ENCODE data around the gene WDHD1. TPM values are rescaled to one million over a fixed set of nuclear protein-coding genes. Genes with fewer than 3 reads are reported as not detected.

Gene WDHD1
- polyA plus RNA-seq, 1 donor (not counting 4 experiments of a cell fraction or from before 2014, with no cell fraction given), result 13.0 TPM

DNA sequence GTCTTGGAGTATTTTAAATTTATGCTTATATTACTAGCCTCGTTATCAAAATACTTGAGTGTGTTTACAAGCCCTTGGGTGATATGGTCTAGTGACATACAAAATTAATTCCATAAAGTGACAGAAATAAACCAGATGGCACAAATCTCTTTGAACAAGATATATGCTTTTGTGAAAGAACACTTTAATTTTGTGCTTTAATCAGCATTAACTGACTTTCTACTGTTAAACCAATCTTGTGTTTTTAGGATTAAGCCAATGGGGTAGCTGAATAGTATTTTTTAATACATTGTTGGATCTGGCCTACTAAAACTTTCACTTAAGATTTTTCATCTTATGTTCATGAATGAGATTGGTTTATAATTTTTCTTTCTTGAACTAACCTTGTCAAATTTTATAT lies 93.9 kb downstream of the WDHD1 start:
- no peak overlapping the region for H3K4me3 ChIP-seq (ENCODE audit: control insufficient read depth in 2 of 3, extremely low read depth in 1 of 3, insufficient read depth in 2 of 3, low read depth in 1 of 3, low read length in 3 of 3)

DNA sequence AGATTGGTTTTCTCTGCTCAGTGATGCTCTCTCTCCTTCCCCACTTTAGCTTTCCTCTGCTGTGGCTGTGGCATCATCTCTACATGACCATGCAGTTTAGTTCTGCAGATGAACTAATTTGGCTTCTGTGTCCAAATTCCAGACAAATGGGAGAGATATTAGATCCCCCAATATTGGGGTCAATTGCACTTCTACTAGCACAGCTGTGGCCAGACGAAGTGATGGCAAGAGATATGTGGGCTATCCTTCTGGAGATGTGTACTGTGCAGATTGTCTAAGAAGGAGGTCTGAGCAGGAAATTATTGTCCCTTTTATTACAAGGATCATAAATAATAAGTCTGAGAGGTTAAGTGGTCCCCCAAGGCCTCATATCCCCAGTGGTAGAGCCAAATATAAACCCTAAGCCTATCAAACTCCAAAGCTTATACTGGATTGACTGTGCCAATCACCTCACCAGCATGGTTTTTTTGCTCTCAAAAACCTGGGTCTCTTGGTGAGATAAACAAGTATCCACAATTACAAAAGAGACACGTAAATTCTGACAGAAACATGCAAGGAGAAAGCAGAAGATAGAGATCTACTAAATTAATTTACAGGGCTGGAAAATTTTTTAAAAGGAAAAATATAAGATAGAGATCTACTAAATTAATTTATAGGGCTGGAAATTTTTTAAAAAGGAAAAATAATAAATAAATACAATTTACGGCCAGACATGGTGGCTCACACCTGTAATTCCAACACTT lies 95.1 kb downstream of the WDHD1 start:
- TF ChIP-seq, protein P1, sequence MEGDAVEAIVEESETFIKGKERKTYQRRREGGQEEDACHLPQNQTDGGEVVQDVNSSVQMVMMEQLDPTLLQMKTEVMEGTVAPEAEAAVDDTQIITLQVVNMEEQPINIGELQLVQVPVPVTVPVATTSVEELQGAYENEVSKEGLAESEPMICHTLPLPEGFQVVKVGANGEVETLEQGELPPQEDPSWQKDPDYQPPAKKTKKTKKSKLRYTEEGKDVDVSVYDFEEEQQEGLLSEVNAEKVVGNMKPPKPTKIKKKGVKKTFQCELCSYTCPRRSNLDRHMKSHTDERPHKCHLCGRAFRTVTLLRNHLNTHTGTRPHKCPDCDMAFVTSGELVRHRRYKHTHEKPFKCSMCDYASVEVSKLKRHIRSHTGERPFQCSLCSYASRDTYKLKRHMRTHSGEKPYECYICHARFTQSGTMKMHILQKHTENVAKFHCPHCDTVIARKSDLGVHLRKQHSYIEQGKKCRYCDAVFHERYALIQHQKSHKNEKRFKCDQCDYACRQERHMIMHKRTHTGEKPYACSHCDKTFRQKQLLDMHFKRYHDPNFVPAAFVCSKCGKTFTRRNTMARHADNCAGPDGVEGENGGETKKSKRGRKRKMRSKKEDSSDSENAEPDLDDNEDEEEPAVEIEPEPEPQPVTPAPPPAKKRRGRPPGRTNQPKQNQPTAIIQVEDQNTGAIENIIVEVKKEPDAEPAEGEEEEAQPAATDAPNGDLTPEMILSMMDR (optimal IDR thresholded peaks at IDR 0.05 in 1 of 3, IDR thresholded peaks at IDR 0.05 in 1 of 3, conservative IDR thresholded peaks at IDR 0.05 in 1 of 3; ENCODE audit: extremely low read depth in 1 of 3, insufficient read depth in 2 of 3, low read length in 3 of 3), result no peak
- Histone ChIP-seq H3K79me2 (ENCODE audit: control insufficient read depth, insufficient read depth, low read length) (no peaks in the 10 kb centered on the region), H3K4me1 (ENCODE audit: control insufficient read depth, extremely low read depth, insufficient read depth, low read length) (no peaks in the 10 kb centered on the region), H4K20me1 (ENCODE audit: control insufficient read depth, extremely low read depth, insufficient read depth, low read length) (no peaks in the 10 kb centered on the region), H3K4me2 (ENCODE audit: control insufficient read depth, extremely low read depth, insufficient read depth, low read depth, low read length) (no peak overlapping the region), H3K9me1 (ENCODE audit: control insufficient read depth, extremely low read depth, insufficient read depth, low read length) (no peaks in the 10 kb centered on the region), H3K36me3 (ENCODE audit: control insufficient read depth in 2 of 2, extremely low read depth in 1 of 2, insufficient read depth in 2 of 2, low read length in 2 of 2) (no peaks in the 10 kb centered on the region), H3K9me3 (ENCODE audit: control insufficient read depth, low read depth, low read length) (no peaks in the 10 kb centered on the region), H3K27ac (ENCODE audit: control insufficient read depth, insufficient read depth, low read length) (no peak overlapping the region), H3K27me3 (ENCODE audit: control insufficient read depth, extremely low read depth, insufficient read depth, low read length) (no peaks in the 10 kb centered on the region), H3K4me3 (ENCODE audit: control insufficient read depth in 2 of 3, extremely low read depth in 1 of 3, insufficient read depth in 2 of 3, low read depth in 1 of 3, low read length in 3 of 3) (no peak overlapping the region), H2AFZ (ENCODE audit: control insufficient read depth, low read length) (no peak overlapping the region), H3K9ac (ENCODE audit: control insufficient read depth, extremely low read depth, insufficient read depth, low read length) (no peak overlapping the region)
- no peak for DNase-seq (ENCODE audit: low read depth, low spot score)
- FAIRE-seq, result no peak
- dilution Hi-C loops (cut with MboI; ENCODE audit: extremely low pct_ligation_motif_present, low sequenced_read_pairs), result no loop called here

More for the DNA sequence above, 93.9 kb downstream of the WDHD1 start:
- Histone ChIP-seq H3K4me1 (ENCODE audit: control insufficient read depth, extremely low read depth, insufficient read depth, low read length) (no peaks in the 10 kb centered on the region), H3K79me2 (ENCODE audit: control insufficient read depth, insufficient read depth, low read length) (no peaks in the 10 kb centered on the region), H3K9me1 (ENCODE audit: control insufficient read depth, extremely low read depth, insufficient read depth, low read length) (no peaks in the 10 kb centered on the region), H3K4me2 (ENCODE audit: control insufficient read depth, extremely low read depth, insufficient read depth, low read depth, low read length) (no peak overlapping the region), H3K27ac (ENCODE audit: control insufficient read depth, insufficient read depth, low read length) (no peak overlapping the region), H3K9me3 (ENCODE audit: control insufficient read depth, low read depth, low read length) (no peaks in the 10 kb centered on the region), H4K20me1 (ENCODE audit: control insufficient read depth, extremely low read depth, insufficient read depth, low read length) (no peaks in the 10 kb centered on the region), H3K9ac (ENCODE audit: control insufficient read depth, extremely low read depth, insufficient read depth, low read length) (no peak overlapping the region), H3K27me3 (ENCODE audit: control insufficient read depth, extremely low read depth, insufficient read depth, low read length) (no peaks in the 10 kb centered on the region), H2AFZ (ENCODE audit: control insufficient read depth, low read length) (no peak overlapping the region), H3K36me3 (ENCODE audit: control insufficient read depth in 2 of 2, extremely low read depth in 1 of 2, insufficient read depth in 2 of 2, low read length in 2 of 2) (no peaks in the 10 kb centered on the region)
- FAIRE-seq (no peak), DNase-seq (ENCODE audit: low read depth, low spot score) (no peak)
- dilution Hi-C loops (cut with MboI; ENCODE audit: extremely low pct_ligation_motif_present, low sequenced_read_pairs), result no loop called here
- TF ChIP-seq, protein P1 (optimal IDR thresholded peaks at IDR 0.05 in 1 of 3, IDR thresholded peaks at IDR 0.05 in 1 of 3, conservative IDR thresholded peaks at IDR 0.05 in 1 of 3; ENCODE audit: extremely low read depth in 1 of 3, insufficient read depth in 2 of 3, low read length in 3 of 3), result no peak
- no peak for TF ChIP-seq EZH2 (IDR thresholded peaks at IDR 0.05; ENCODE audit: low read length)
